Measurements from ENCODE around the gene COL4A6.

DNA sequence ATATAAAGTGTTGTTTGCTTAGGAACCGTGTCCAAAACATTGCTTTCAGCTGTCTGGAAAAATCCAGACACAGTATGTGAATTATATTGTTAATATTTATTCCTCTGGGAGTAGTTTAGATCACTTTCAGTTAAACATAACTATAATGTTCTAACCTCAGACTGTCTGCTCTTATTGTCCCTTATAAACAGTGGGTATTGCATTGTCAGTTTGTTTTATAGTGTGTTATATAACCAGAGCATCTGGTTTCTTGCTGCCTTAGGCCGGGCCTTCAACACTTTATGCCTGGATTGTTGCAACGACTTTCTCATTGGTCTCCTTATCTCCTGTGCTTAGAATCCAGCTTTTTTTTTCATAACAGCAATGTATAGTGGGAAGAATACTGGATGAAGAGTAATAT, 320.2 kb downstream of the COL4A6 start:
- TF ChIP-seq RAD21 (IDR thresholded peaks at IDR 0.05; ENCODE audit: low read length), result no peak
- TF ChIP-seq, protein P1, sequence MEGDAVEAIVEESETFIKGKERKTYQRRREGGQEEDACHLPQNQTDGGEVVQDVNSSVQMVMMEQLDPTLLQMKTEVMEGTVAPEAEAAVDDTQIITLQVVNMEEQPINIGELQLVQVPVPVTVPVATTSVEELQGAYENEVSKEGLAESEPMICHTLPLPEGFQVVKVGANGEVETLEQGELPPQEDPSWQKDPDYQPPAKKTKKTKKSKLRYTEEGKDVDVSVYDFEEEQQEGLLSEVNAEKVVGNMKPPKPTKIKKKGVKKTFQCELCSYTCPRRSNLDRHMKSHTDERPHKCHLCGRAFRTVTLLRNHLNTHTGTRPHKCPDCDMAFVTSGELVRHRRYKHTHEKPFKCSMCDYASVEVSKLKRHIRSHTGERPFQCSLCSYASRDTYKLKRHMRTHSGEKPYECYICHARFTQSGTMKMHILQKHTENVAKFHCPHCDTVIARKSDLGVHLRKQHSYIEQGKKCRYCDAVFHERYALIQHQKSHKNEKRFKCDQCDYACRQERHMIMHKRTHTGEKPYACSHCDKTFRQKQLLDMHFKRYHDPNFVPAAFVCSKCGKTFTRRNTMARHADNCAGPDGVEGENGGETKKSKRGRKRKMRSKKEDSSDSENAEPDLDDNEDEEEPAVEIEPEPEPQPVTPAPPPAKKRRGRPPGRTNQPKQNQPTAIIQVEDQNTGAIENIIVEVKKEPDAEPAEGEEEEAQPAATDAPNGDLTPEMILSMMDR (conservative IDR thresholded peaks at IDR 0.05; ENCODE audit: low read depth, low read length), result no peak
- no peak for TF ChIP-seq MAZ (IDR thresholded peaks at IDR 0.05; ENCODE audit: borderline replicate concordance, low read depth, low read length)
- TF ChIP-seq POLR2A (IDR thresholded peaks at IDR 0.05; ENCODE audit: low read depth, low read length), result no peak
- TF ChIP-seq, protein P2, sequence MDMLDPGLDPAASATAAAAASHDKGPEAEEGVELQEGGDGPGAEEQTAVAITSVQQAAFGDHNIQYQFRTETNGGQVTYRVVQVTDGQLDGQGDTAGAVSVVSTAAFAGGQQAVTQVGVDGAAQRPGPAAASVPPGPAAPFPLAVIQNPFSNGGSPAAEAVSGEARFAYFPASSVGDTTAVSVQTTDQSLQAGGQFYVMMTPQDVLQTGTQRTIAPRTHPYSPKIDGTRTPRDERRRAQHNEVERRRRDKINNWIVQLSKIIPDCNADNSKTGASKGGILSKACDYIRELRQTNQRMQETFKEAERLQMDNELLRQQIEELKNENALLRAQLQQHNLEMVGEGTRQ (IDR thresholded peaks at IDR 0.05; ENCODE audit: low read depth, low read length), result no peak
- no peak for TF ChIP-seq FOS (IDR thresholded peaks at IDR 0.05; ENCODE audit: low read depth, low read length)
